GM21737 (cell line): Measurements from ENCODE around the gene ARL8A.
"Not testable (repeated sequence)": the region's sequence is repeated elsewhere in the genome, so short reads cannot be mapped to it uniquely, and the experiment has no call there.

ENCODE experiments used
- ATAC-seq: cut with Tn5 transposase; IDR thresholded peaks from one replicate; pipeline ENCODE4 v1.9.1; 2021; ENCODE audit warnings: mild to moderate bottlenecking, moderate library complexity; ENCODE audit not compliant: unreplicated experiment

Gene ARL8A

GRCh38 chr1:202159534-202160371 lies 15.2 kb upstream of the ARL8A start:
- ATAC-seq = peak; percentile 30

GRCh38 chr1:202158810-202159533 lies 14.4 kb upstream of the ARL8A start:
- no peak for ATAC-seq

GRCh38 chr1:202157945-202158344 lies 13.4 kb upstream of the ARL8A start:
- ATAC-seq = no peak

- no peak for ATAC-seq
Observed at GRCh38 chr1:202156590-202156989, 12.1 kb upstream of the ARL8A start.

GRCh38 chr1:202155478-202156021 lies 11.0 kb upstream of the ARL8A start:
- no peak for ATAC-seq

GRCh38 chr1:202154766-202155477 lies 10.4 kb upstream of the ARL8A start:
- ATAC-seq = no peak

GRCh38 chr1:202154148-202154765 lies 9.7 kb upstream of the ARL8A start:
- ATAC-seq = no peak

- no peak for ATAC-seq
Observed at GRCh38 chr1:202153284-202153683, 8.7 kb upstream of the ARL8A start.

- ATAC-seq = no peak
Observed at GRCh38 chr1:202152399-202152798, 7.9 kb upstream of the ARL8A start.

GRCh38 chr1:202151045-202151444 lies 6.5 kb upstream of the ARL8A start:
- no peak for ATAC-seq

- no peak for ATAC-seq
Observed at GRCh38 chr1:202150602-202151001, 6.1 kb upstream of the ARL8A start.

GRCh38 chr1:202150187-202150586 lies 5.7 kb upstream of the ARL8A start:
- ATAC-seq = no peak

GRCh38 chr1:202149566-202149965 lies 5.0 kb upstream of the ARL8A start:
- no peak for ATAC-seq

GRCh38 chr1:202148391-202148790 lies 3.9 kb upstream of the ARL8A start:
- ATAC-seq = no peak

GRCh38 chr1:202146993-202147392 lies 2.5 kb upstream of the ARL8A start:
- no peak for ATAC-seq

- ATAC-seq = no peak
Observed at GRCh38 chr1:202146279-202146678, 1.7 kb upstream of the ARL8A start.

- not testable (repeated sequence) for ATAC-seq
Observed at GRCh38 chr1:202145744-202146140, 1.2 kb upstream of the ARL8A start.

GRCh38 chr1:202145068-202145743 lies 669 bp upstream of the ARL8A start:
- no peak for ATAC-seq

- peak; percentile 40 for ATAC-seq
Observed at GRCh38 chr1:202143768-202144401, 652 bp downstream of the ARL8A start.
